Adrenal gland (tissue), 12 donors: ENCODE results near the gene BEND2. TPM values are rescaled to one million over a fixed set of nuclear protein-coding genes. Genes with fewer than 3 reads are reported as not detected.

ENCODE experiments used
- DNase-seq, 7 donors: peaks; one replicate each; pipeline ENCODE4 v3.0.0-alpha.2; 2019 to 2020
- H3K27ac ChIP-seq, 5 donors: fragments of 200-600 bp; sonication (generic) in 4 of 5; 1 replicate in 3 of 5; 2 replicates in 2 of 5; pipeline versions ENCODE4 v1.5.1 to v1.8.0; 2016 to 2020; ENCODE audit warnings: mild to moderate bottlenecking in 1 of 5
- H3K27me3 ChIP-seq: fragments of 200-600 bp; 2 replicates; pipeline ENCODE4 v1.8.0; 2021
- H3K36me3 ChIP-seq, 2 donors: fragments of 200-600 bp; replicated peaks in 1 of 2; 1 replicate in 1 of 2; 2 replicates in 1 of 2; pipeline versions ENCODE4 v1.5.1 to v1.8.0; 2018 to 2022
- H3K4me1 ChIP-seq, 2 donors: fragments of 200-600 bp; replicated peaks in 1 of 2; 1 replicate in 1 of 2; 2 replicates in 1 of 2; pipeline versions ENCODE4 v1.5.1 to v1.8.0; 2018 to 2021
- H3K4me3 ChIP-seq, 4 donors: fragments of 200-600 bp; sonication (generic) in 3 of 4; one replicate each; pipeline ENCODE4 v1.5.1; 2016 to 2018
- H3K9me3 ChIP-seq, 3 donors: fragments of 200-600 bp; sonication (generic) in 1 of 3; replicated peaks in 1 of 3; 1 replicate in 2 of 3; 2 replicates in 1 of 3; pipeline versions ENCODE4 v1.5.1 to v1.8.0; 2016 to 2021
- POLR2A ChIP-seq, 2 donors: fragments of 450-650 bp; IDR thresholded peaks; one replicate each; pipeline ENCODE4 v1.6.1; 2017; ENCODE audit warnings: antibody characterized with exemption in 2 of 2, mild to moderate bottlenecking in 2 of 2, moderate library complexity in 1 of 2
- WGBS, 4 donors: extraction: QIAGEN DNeasy Blood & Tissue Kit in 2 of 4; methylation state at CpG; one replicate each; pipeline versions ENCODE4 v1.1.5 to v1.1.7; 2013 to 2017; 5-methylcytosine and 5-hydroxymethylcytosine counted together
- intact Hi-C, 2 donors: fragments of 100-400 bp; cut with DNase I; formaldehyde crosslinking; loops; one replicate each; pipeline versions ENCODE4 v1.14.1 to v1.15.0; 2022 to 2023
- polyA plus RNA-seq, 3 donors: library from polyadenylated mRNA; stranded (reverse); fragments of 200-250 nt in 2 of 3; fragments of 350-450 nt in 1 of 3; fragmentation: Illumina TruSeq in 1 of 3; extraction: RNeasy Lipid Tissue Mini Kit (QIAGEN cat#74804) in 1 of 3; gene quantifications; one replicate each; pipeline ENCODE4 v1.2.3, GENCODE V29; 2013 to 2014
- total RNA-seq, 9 donors: library from RNA; depleted of rRNA in 4 of 9; stranded (reverse); fragments of >200 nt in 4 of 9; fragments of 120-200 nt in 1 of 9; fragmentation: NEBNext Ultra II Directional in 1 of 9; extraction: Animal tissue kit (Norgen Biotek cat#: 25700) in 1 of 9; gene quantifications; one replicate each; pipeline versions ENCODE4 v1.1.0 to v1.2.4, GENCODE V29; 2013 to 2023
- TF ChIP-seq, protein P1 (sequence below), 6 experiments: fragments of 450-650 bp in 4 of 6; fragments of 200-600 bp in 2 of 6; sonication (generic) in 1 of 6; IDR thresholded peaks; 1 replicate in 5 of 6; 2 replicates in 1 of 6; pipeline versions ENCODE4 v1.5.1 to v1.8.0; 2016 to 2021; ENCODE audit warnings: antibody characterized with exemption in 6 of 6, mild to moderate bottlenecking in 2 of 6, moderate library complexity in 1 of 6
- donor health status: healthy with polysubstance abuse.
- donor health status: Bipolar disorder and iron deficiency.
- donor health status: DM: yes; HTN: yes; CAD: no.
- donor health status: DM: no; HTN: no; CAD: no.
- donor health status: DM: no; HTN: no; CAD: no.
- donor health status: DM: yes; HTN: yes; CAD: no.

Gene BEND2
- total and polyA plus RNA-seq, 12 donors: 0.06 TPM; not detected in 11

DNA sequence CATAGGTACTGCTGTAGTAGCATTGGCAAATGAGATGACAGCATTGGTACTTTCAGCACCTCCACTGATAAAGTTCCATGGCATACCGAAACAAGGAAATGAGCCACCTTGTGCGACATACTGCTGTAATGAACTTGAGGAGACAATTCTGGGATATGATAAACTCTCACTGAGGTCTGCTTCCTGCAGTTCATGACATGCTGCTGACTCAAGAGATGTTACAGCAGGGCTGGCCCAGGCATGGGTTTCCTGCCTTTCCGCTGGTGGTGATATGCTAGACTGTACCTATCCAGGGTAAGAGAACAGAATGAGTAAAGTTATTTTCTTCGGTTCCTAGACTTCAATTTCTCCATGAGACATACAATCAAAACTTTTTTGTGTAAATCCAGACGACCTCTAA, 17.1 kb downstream of the BEND2 start:
- Histone ChIP-seq H3K4me3 (no peak overlapping the region), H3K9me3 (no peaks in the 10 kb centered on the region), H3K27me3 (no peaks in the 10 kb centered on the region), H3K36me3 (no peaks in the 10 kb centered on the region), H3K4me1 (no peaks in the 10 kb centered on the region), H3K27ac (no peak overlapping the region)
- no peak for DNase-seq
- intact Hi-C loops: loop anchor here in 1 of 2 donors (10.0 kb wide), 1 partner anchor 419 kb away; no protein-coding TSS in a partner anchor
- 72 to 87% (median 82%) methylated on average over 3 to 5 of the region's 5 CpGs for WGBS, 4 donors
- TF ChIP-seq POLR2A (IDR thresholded peaks at IDR 0.05): no peak
- TF ChIP-seq, protein P1, sequence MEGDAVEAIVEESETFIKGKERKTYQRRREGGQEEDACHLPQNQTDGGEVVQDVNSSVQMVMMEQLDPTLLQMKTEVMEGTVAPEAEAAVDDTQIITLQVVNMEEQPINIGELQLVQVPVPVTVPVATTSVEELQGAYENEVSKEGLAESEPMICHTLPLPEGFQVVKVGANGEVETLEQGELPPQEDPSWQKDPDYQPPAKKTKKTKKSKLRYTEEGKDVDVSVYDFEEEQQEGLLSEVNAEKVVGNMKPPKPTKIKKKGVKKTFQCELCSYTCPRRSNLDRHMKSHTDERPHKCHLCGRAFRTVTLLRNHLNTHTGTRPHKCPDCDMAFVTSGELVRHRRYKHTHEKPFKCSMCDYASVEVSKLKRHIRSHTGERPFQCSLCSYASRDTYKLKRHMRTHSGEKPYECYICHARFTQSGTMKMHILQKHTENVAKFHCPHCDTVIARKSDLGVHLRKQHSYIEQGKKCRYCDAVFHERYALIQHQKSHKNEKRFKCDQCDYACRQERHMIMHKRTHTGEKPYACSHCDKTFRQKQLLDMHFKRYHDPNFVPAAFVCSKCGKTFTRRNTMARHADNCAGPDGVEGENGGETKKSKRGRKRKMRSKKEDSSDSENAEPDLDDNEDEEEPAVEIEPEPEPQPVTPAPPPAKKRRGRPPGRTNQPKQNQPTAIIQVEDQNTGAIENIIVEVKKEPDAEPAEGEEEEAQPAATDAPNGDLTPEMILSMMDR (IDR thresholded peaks at IDR 0.05): no peak

- 51 to 75% (median 54%) methylated on average over 1 of the region's 1 CpG for WGBS, 4 donors
- H3K36me3 ChIP-seq: no peaks in the 10 kb centered on the region
- H3K27me3 ChIP-seq: peaks cover 4% of the 10 kb centered on the region
Measured at GRCh38 chrX:18194688-18195087, 26.0 kb downstream of the BEND2 start.

GRCh38 chrX:18179446-18179845, 41.2 kb downstream of the BEND2 start:
- H3K27me3 ChIP-seq: peaks cover 5% of the 10 kb centered on the region
- no peak for DNase-seq
- intact Hi-C loops: no loop called here

More at GRCh38 chrX:18194688-18195087, 26.0 kb downstream of the BEND2 start:
- TF ChIP-seq POLR2A (IDR thresholded peaks at IDR 0.05): no peak
- TF ChIP-seq, protein P1 (IDR thresholded peaks at IDR 0.05): no peak
- Histone ChIP-seq H3K4me1 (no peaks in the 10 kb centered on the region), H3K4me3 (no peak overlapping the region), H3K9me3 (no peaks in the 10 kb centered on the region), H3K27ac (no peak overlapping the region)
- no peak for DNase-seq
- intact Hi-C loops: no loop called here

DNA sequence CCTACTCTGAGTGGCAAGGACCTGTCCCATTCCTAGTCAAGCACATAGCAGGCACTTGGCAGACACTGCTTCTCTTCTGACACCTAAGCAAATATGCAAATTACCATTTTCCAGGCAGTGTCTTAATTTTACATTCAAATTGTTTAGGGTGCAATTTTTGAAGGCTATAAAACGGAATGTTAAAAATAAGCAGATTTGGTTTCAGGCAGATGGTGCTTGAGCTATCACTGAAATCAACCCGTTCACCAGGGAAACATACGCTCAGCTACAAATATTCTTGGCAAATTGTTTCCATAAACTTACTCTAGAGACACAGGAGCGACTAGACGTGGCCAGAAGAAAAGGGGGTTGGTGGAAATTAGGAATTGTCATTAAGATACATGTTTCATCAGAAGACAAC, 45.7 kb downstream of the BEND2 start:
- intact Hi-C loops: no loop called here
- DNase-seq: no peak
- H3K4me1 ChIP-seq: no peaks in the 10 kb centered on the region
- H3K27me3 ChIP-seq: peaks cover 5% of the 10 kb centered on the region
- H3K4me3 ChIP-seq: no peak overlapping the region
- WGBS, 4 donors: 59 to 68% (median 63%) methylated on average over 5 of the region's 5 CpGs
- TF ChIP-seq, protein P1 (IDR thresholded peaks at IDR 0.05): no peak
- TF ChIP-seq POLR2A (IDR thresholded peaks at IDR 0.05): no peak
- H3K27ac ChIP-seq: no peak overlapping the region
- no peaks in the 10 kb centered on the region for H3K36me3 ChIP-seq
- no peaks in the 10 kb centered on the region for H3K9me3 ChIP-seq

More at GRCh38 chrX:18179446-18179845, 41.2 kb downstream of the BEND2 start:
- no peaks in the 10 kb centered on the region for H3K9me3 ChIP-seq
- no peaks in the 10 kb centered on the region for H3K36me3 ChIP-seq
- 86 to 94% (median 89%) methylated on average over 4 of the region's 4 CpGs for WGBS, 4 donors
- no peaks in the 10 kb centered on the region for H3K4me1 ChIP-seq
- no peak overlapping the region for H3K4me3 ChIP-seq
- H3K27ac ChIP-seq: no peak overlapping the region
- TF ChIP-seq POLR2A (IDR thresholded peaks at IDR 0.05): no peak
- TF ChIP-seq, protein P1 (IDR thresholded peaks at IDR 0.05): no peak
